ENCODE measurements around the gene CYP46A1.

The CYP46A1 gene

DNA sequence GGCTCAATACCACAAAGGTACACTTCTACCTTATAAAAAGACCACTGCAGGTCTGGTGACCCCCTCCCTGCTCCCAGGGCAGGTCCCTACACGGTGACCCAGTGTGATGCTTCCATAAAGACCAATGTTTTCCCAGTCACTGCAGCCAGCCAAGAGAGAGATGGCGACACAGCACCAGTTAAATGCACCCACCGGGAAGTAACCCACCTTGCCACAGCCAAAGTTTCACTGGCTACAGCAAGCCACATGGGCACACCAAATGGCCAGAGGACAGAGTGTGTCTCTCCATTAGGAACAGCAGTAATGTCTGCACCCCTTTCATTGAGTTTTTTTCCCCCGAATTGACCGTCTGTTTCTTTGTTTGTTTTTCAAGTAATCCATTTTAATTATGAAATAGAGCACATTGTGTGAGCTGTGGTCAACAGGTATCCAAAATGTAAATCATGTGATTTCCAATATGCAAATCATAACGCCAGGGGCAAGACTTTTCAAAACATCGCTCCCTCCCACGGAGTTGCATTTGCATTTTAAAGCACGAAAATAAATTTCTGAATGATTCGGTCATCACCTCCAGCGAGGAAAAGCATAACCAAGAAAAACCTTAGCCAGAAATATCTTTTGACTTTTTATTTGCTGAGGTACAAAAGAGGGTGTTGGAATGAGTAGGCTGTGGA lies 60.2 kb downstream of the CYP46A1 start:
- no peak overlapping the region for H3K4me3 ChIP-seq (ENCODE audit: low read depth, low read length)
- TF ChIP-seq, protein P1, sequence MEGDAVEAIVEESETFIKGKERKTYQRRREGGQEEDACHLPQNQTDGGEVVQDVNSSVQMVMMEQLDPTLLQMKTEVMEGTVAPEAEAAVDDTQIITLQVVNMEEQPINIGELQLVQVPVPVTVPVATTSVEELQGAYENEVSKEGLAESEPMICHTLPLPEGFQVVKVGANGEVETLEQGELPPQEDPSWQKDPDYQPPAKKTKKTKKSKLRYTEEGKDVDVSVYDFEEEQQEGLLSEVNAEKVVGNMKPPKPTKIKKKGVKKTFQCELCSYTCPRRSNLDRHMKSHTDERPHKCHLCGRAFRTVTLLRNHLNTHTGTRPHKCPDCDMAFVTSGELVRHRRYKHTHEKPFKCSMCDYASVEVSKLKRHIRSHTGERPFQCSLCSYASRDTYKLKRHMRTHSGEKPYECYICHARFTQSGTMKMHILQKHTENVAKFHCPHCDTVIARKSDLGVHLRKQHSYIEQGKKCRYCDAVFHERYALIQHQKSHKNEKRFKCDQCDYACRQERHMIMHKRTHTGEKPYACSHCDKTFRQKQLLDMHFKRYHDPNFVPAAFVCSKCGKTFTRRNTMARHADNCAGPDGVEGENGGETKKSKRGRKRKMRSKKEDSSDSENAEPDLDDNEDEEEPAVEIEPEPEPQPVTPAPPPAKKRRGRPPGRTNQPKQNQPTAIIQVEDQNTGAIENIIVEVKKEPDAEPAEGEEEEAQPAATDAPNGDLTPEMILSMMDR (IDR thresholded peaks at IDR 0.05; ENCODE audit: low read depth, low read length, missing control alignments), result peak; percentile 27
- in situ Hi-C loops (cut with HindIII; ENCODE audit: low sequenced_read_pairs), result loop anchor here (10.0 kb wide), 1 partner anchor 50 kb away; the partner anchor contains the start of gene EML1
- peak; percentile 94 for DNase-seq (ENCODE audit: low read depth)

DNA sequence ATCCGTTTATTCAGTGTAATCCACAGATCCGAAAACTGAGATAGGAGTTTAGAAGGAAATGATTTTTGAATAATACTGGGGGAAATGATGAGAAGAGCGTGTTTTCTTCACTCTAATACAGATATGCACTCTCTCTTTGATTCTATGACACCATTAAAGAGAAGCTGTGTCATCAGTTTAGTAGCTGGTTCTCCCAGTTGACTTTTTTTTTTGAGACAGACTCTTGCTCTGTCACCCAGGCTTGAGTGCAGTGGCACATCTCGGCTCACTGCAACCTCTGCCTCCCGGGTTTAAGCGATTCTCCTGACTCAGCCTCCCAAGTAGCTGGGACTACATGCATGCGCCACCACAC lies 60.8 kb downstream of the CYP46A1 start:
- in situ Hi-C loops (cut with HindIII; ENCODE audit: low sequenced_read_pairs), result loop anchor here (10.0 kb wide), 1 partner anchor 50 kb away; the partner anchor contains the start of gene EML1
- DNase-seq (ENCODE audit: low read depth), result no peak
- no peak overlapping the region for H3K4me3 ChIP-seq (ENCODE audit: low read depth, low read length)
- TF ChIP-seq, protein P1 (IDR thresholded peaks at IDR 0.05; ENCODE audit: low read depth, low read length, missing control alignments), result no peak

DNA sequence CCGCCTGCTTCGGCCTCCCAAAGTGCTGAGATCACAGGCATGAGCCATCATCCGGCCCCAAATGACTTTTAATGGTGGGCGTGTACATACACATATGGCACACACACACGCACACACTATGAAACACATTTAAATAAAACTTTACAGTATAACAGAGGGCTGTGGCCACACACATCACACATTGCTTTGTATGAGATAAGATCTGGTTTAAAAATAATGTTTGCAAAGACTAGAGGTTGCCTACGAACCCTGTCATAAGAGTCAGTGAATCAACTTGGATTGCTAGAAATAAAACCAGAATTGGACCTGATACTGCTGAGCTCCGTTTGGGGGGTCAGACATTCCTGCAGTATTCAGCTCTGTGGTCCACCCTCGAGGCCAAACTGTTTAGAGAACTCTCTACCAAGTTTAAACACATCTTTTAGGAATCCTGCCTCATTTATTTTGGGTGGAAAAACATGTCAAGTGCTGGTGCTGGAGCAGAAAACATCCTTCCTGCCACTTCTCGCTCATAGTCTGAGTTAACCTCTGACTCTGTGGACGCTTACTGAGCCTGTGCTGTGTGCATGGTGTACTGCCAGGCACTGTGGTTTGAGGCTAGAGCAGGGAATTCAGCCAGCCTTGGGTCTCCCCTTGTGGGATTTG lies 61.3 kb downstream of the CYP46A1 start:
- TF ChIP-seq, protein P1 (IDR thresholded peaks at IDR 0.05; ENCODE audit: low read depth, low read length, missing control alignments), result no peak
- DNase-seq (ENCODE audit: low read depth), result peak; percentile 93
- in situ Hi-C loops (cut with HindIII; ENCODE audit: low sequenced_read_pairs), result loop anchor here (10.0 kb wide), 1 partner anchor 49 kb away; the partner anchor contains the start of gene EML1
- H3K4me3 ChIP-seq (ENCODE audit: low read depth, low read length), result no peak overlapping the region

DNA sequence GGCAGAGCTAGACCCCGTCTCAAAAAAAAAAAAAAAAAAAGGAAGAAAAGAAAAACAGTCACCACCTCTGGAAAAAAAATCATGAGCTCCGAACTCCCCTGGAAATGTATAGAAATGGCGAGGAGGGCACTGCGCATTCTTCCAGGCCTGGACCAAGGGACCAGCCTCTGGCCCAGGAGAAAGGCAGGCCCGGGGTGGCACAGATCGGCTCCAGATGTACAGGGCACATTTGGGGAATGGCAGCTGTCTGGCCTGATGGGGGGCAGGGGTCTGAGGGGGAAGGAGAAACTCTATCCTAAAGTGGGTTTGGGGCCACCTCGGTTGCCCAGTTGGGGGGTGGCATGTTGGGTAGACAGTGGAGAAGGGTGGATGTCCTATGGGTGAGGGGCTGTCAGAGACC lies 63.1 kb downstream of the CYP46A1 start:
- TF ChIP-seq, protein P1 (IDR thresholded peaks at IDR 0.05; ENCODE audit: low read depth, low read length, missing control alignments), result no peak
- in situ Hi-C loops (cut with HindIII; ENCODE audit: low sequenced_read_pairs), result loop anchor here (10.0 kb wide), 1 partner anchor 48 kb away; the partner anchor contains the start of gene EML1
- DNase-seq (ENCODE audit: low read depth), result no peak
- H3K4me3 ChIP-seq (ENCODE audit: low read depth, low read length), result no peak overlapping the region

DNA sequence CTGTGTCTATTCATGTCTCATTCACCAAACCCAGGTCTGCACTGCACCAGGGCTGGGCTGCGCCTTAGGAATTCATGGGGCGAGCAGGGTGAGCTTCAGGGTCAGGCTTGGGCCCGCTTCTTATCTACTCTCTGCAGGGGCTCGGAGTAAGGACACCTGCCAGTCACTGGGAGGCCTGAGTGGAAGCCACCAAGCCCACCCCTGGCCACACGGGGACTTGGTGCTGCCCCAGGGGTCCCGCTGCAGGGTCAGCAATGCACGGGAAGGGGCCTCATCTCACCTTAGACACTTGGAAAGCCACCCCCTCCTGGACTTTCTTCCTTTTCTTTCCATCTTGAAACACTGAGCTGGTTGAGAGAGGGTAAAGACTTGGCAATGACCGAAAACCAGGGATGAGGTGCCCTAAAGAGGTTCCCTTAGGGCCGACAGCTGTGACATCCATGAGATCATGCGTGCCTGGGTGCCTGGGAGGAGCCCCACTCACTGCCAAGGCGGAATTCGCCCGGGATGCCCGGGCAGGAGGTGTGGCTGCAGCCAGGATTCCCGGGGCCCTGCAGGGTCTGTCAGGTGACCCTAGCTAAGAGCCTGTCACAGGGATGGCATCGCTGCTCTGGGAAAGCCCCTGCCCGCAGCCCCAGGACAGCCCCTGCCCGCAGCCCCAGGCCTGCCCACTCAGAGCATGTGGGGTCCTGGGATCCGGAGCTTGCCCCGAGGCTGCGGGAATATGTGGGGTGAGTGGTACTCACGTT lies 63.7 kb downstream of the CYP46A1 start:
- TF ChIP-seq, protein P1 (IDR thresholded peaks at IDR 0.05; ENCODE audit: low read depth, low read length, missing control alignments), result no peak
- in situ Hi-C loops (cut with HindIII; ENCODE audit: low sequenced_read_pairs), result loop anchor here (10.0 kb wide), 1 partner anchor 47 kb away; the partner anchor contains the start of gene EML1
- DNase-seq (ENCODE audit: low read depth), result no peak
- H3K4me3 ChIP-seq (ENCODE audit: low read depth, low read length), result no peak overlapping the region

DNA sequence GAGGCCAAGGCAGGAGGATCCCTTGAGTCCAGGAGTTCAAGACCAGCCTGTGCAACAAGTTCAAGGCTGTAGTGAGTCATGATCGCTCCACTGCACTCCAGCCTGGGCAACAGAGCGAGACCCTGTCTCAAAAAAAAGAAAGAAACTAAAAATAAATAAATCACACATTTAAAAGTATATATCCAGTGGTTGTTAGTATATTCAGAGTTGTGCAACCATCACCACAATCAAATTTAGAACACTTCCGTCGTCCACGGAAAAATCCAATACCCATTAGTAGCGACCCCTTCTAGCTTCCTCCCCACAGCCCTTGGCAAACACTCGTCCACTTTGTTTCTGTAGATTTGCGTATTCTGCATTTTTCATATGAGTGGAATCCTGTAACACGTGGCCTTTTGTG lies 64.4 kb downstream of the CYP46A1 start:
- H3K4me3 ChIP-seq (ENCODE audit: low read depth, low read length), result no peak overlapping the region
- TF ChIP-seq, protein P1 (IDR thresholded peaks at IDR 0.05; ENCODE audit: low read depth, low read length, missing control alignments), result no peak
- in situ Hi-C loops (cut with HindIII; ENCODE audit: low sequenced_read_pairs), result loop anchor here (10.0 kb wide), 1 partner anchor 46 kb away; the partner anchor contains the start of gene EML1
- DNase-seq (ENCODE audit: low read depth), result no peak

Measured in astrocyte of the cerebellum (primary cell).